K562 (cell line): ENCODE data around the gene TAF11L13. TPM values are rescaled to one million over a fixed set of nuclear protein-coding genes. Genes with fewer than 3 reads are reported as not detected.

ENCODE experiments used
- ATAC-seq: fragments of 200-7000 bp; cut with Tn5 transposase; 3 replicates; pipeline ENCODE4 v1.9.1; 2020; ENCODE audit warnings: moderate library complexity
- BruUV-seq: library from RNA; stranded (reverse); fragments of 400-500 nt; replicated peaks from 2 replicates; lab custom pipeline; 2021; lab: Mats Ljungman, UMichigan
- CTCF ChIA-PET: fragments of 300-600 bp; formaldehyde crosslinking; extraction: SDS; loops from one replicate; lab custom pipeline; 2021; ENCODE audit warnings: low intra/inter-chr PET ratio; lab: Yijun Ruan, JAX
- POLR2A ChIA-PET: fragments of 300-600, 350-650 bp; sonication (Branson Sonifier 250); formaldehyde crosslinking; extraction: SDS; loops from one replicate; lab custom pipeline; 2021; ENCODE audit warnings: antibody characterized with exemption, inconsistent platforms; lab: Yijun Ruan, JAX
- DNase-seq, 4 experiments: peaks; one replicate each; pipeline versions ENCODE4 v3.0.0 to v3.0.0-alpha.2; 2011 to 2018; ENCODE audit warnings: low spot score in 3 of 4, mixed read lengths in 3 of 4; ENCODE audit errors: extremely low read depth in 1 of 4
- FAIRE-seq: peaks from 2 replicates; lab custom pipeline; 2011; peaks lifted over from hg19 to GRCh38; lab: Jason Lieb, UNC
- H2AFZ ChIP-seq: 2 replicates; pipeline ENCODE4 v1.6.0; 2011; ENCODE audit warnings: low read depth, low read length, control low read depth, inconsistent platforms
- H3K27ac ChIP-seq: fragments of 200-600 bp; 3 replicates; pipeline ENCODE4 v1.8.0; 2011; ENCODE audit warnings: low read depth, mild to moderate bottlenecking, control low read depth, inconsistent platforms, low read length, moderate library complexity, mixed read lengths; ENCODE audit errors: extremely low read depth
- H3K27me3 ChIP-seq, 2 experiments: fragments of 300-600 bp in 1 of 2; 2 replicates in 1 of 2; 3 replicates in 1 of 2; pipeline versions ENCODE4 v1.6.0 to v1.8.0; 2011; ENCODE audit warnings: inconsistent platforms in 2 of 2, low read length in 2 of 2, mild to moderate bottlenecking in 1 of 2, mixed read lengths in 1 of 2, moderate library complexity in 1 of 2; ENCODE audit not compliant: control insufficient read depth in 2 of 2, insufficient read depth in 2 of 2
- H3K36me3 ChIP-seq: fragments of 300-600 bp; 3 replicates; pipeline ENCODE4 v1.8.0; 2011; ENCODE audit warnings: mild to moderate bottlenecking, low read length, inconsistent platforms; ENCODE audit not compliant: control insufficient read depth, insufficient read depth
- H3K4me1 ChIP-seq, 2 experiments: fragments of 200-600 bp in 1 of 2; replicated peaks in 1 of 2; 2 replicates in 1 of 2; 3 replicates in 1 of 2; pipeline versions ENCODE4 v1.5.1 to v1.8.0; 2011; ENCODE audit warnings: inconsistent platforms in 2 of 2, low read length in 2 of 2, mild to moderate bottlenecking in 1 of 2, mixed read lengths in 1 of 2, moderate library complexity in 1 of 2; ENCODE audit not compliant: control insufficient read depth in 2 of 2, insufficient read depth in 2 of 2
- H3K4me2 ChIP-seq: 2 replicates; pipeline ENCODE4 v1.6.1; 2011; ENCODE audit warnings: low read length, control low read depth, inconsistent platforms, mixed read lengths; ENCODE audit not compliant: insufficient read depth
- H3K4me3 ChIP-seq: fragments of 200-600 bp; sonication (generic), shearing (Covaris generic); 2 replicates; pipeline ENCODE4 v1.5.1; 2016; ENCODE audit warnings: control low read depth, inconsistent platforms
- H3K79me2 ChIP-seq: fragments of 200-600 bp; 3 replicates; pipeline ENCODE4 v1.8.0; 2011; ENCODE audit warnings: low read length, inconsistent platforms; ENCODE audit not compliant: control insufficient read depth, insufficient read depth
- H3K9ac ChIP-seq, 2 experiments: 2 replicates each; pipeline versions ENCODE4 v1.6.0 to v1.6.1; 2011; ENCODE audit warnings: low read depth in 2 of 2, low read length in 2 of 2, control low read depth in 1 of 2, inconsistent platforms in 1 of 2, mild to moderate bottlenecking in 1 of 2, mixed read lengths in 1 of 2; ENCODE audit not compliant: insufficient read depth in 1 of 2
- H3K9me1 ChIP-seq: one replicate; pipeline ENCODE4 v1.6.0; 2011; ENCODE audit warnings: inconsistent platforms, mild to moderate bottlenecking, low read length, moderate library complexity; ENCODE audit not compliant: control insufficient read depth, insufficient read depth
- H3K9me3 ChIP-seq: replicated peaks from 2 replicates; pipeline ENCODE4 v1.5.1; 2011; ENCODE audit warnings: low read depth, low read length, inconsistent platforms; ENCODE audit not compliant: control insufficient read depth, insufficient read depth
- H4K20me1 ChIP-seq: replicated peaks from 2 replicates; pipeline ENCODE4 v1.6.1; 2011; ENCODE audit warnings: low read length, inconsistent platforms, mixed read lengths; ENCODE audit not compliant: control insufficient read depth, insufficient read depth
- ARID3B ChIP-seq: fragments of 250-450 bp; sonication (Bioruptor Pico); IDR thresholded peaks from 2 replicates; pipeline ENCODE4 v1.4.0; 2020; ENCODE audit warnings: borderline replicate concordance
- CHAMP1 ChIP-seq: fragments of 450-650 bp; IDR thresholded peaks from 2 replicates; pipeline ENCODE4 v1.6.1; 2016; ENCODE audit warnings: mild to moderate bottlenecking
- E2F5 ChIP-seq: sonication (generic); formaldehyde crosslinking; IDR thresholded peaks from 2 replicates; pipeline ENCODE4 v1.8.0; 2022; ENCODE audit warnings: mild to moderate bottlenecking, missing genetic modification reagents
- FOXA3 ChIP-seq, 2 experiments: fragments of 450-650 bp in 1 of 2; sonication (generic) in 1 of 2; formaldehyde crosslinking; IDR thresholded peaks in 1 of 2; conservative IDR thresholded peaks in 1 of 2; 2 replicates each; pipeline versions ENCODE4 v1.4.0 to v1.8.0; 2020 to 2022; ENCODE audit warnings: mild to moderate bottlenecking in 2 of 2, missing genetic modification reagents in 1 of 2
- HDAC2 ChIP-seq: fragments of 450-650 bp; IDR thresholded peaks from 2 replicates; pipeline ENCODE4 v1.6.1; 2016; ENCODE audit warnings: mild to moderate bottlenecking
- KDM4B ChIP-seq, 2 experiments: fragments of 450-650 bp in 1 of 2; sonication (generic) in 1 of 2; IDR thresholded peaks; 2 replicates each; pipeline ENCODE4 v1.6.1; 2016 to 2017; ENCODE audit warnings: borderline replicate concordance in 2 of 2, antibody characterized with exemption in 1 of 2, low read depth in 1 of 2, mild to moderate bottlenecking in 1 of 2
- MITF ChIP-seq: IDR thresholded peaks from 2 replicates; pipeline ENCODE4 v1.6.1; 2014; ENCODE audit warnings: antibody characterized with exemption
- RBM39 ChIP-seq: fragments of 200-400 bp; formaldehyde crosslinking; optimal IDR thresholded peaks from 2 replicates; pipeline ENCODE3; 2018; ENCODE audit warnings: low read depth, low read length
- U2AF2 ChIP-seq: fragments of 200-400 bp; formaldehyde crosslinking; optimal IDR thresholded peaks from 2 replicates; pipeline ENCODE3; 2017; ENCODE audit warnings: low read depth, mild to moderate bottlenecking, low read length
- ZHX1 ChIP-seq: fragments of 150-350 bp; conservative IDR thresholded peaks from 2 replicates; pipeline ENCODE4 v1.6.1; 2014; ENCODE audit warnings: low read length
- WGBS: fragments of 100-300 bp; shearing (Covaris generic); methylation state at CpG from one replicate; pipeline ENCODE4 v1.1.6; 2016; ENCODE audit warnings: low coverage, mixed read lengths; ENCODE audit not compliant: insufficient coverage; ENCODE audit errors: missing lambda C conversion rate; 5-methylcytosine and 5-hydroxymethylcytosine counted together
- in situ Hi-C: fragments of 300-500 bp; cut with MboI; formaldehyde crosslinking; loops from 4 replicates; pipeline ENCODE4 v1.15.0; 2018; ENCODE audit warnings: inconsistent platforms, mixed read lengths
- intact Hi-C: fragments of 100-400 bp; cut with micrococcal nuclease; formaldehyde crosslinking; loops from 2 replicates; pipeline ENCODE4 v1.14.2; 2022
- polyA plus RNA-seq, 8 experiments: library from polyadenylated mRNA; depleted of rRNA in 4 of 8; stranded (reverse) in 5 of 8; unstranded in 3 of 8; fragments of >200 nt; fragmentation: Nextera tagmentation in 2 of 8; fragmentation: Illumina TruSeq in 1 of 8; extraction: Ambion mirVana in 2 of 8; extraction: Trizol in 1 of 8; gene quantifications; 2 replicates each; pipeline versions ENCODE4 v1.2.1 to v1.2.3, GENCODE V29; 2011 to 2014; ENCODE audit warnings: inconsistent platforms in 1 of 8, missing spikeins in 1 of 8
- total RNA-seq, 7 experiments: library from RNA; depleted of rRNA in 6 of 7; stranded (reverse); fragments of >200 nt in 6 of 7; fragmentation: Illumina TruSeq in 2 of 7; extraction: Trizol in 2 of 7; gene quantifications; 2 replicates each; pipeline versions ENCODE4 v1.2.1 to v1.2.3, GENCODE V29; 2011 to 2021; ENCODE audit warnings: low replicate concordance in 1 of 7

The TAF11L13 gene
- total and polyA plus RNA-seq, 9 of the 15 experiments (the other 6 are each of a cell fraction or from before 2014, with no cell fraction given) = not detected

- Histone ChIP-seq H3K27me3 (no peaks in the 10 kb centered on the region), H3K9ac (no peak overlapping the region), H3K4me1 (no peaks in the 10 kb centered on the region), H3K9me1 (no peaks in the 10 kb centered on the region), H3K27ac (no peak overlapping the region), H3K4me2 (no peak overlapping the region), H3K79me2 (no peaks in the 10 kb centered on the region), H3K36me3 (no peaks in the 10 kb centered on the region), H2AFZ (no peak overlapping the region), H3K4me3 (no peak overlapping the region), H4K20me1 (no peaks in the 10 kb centered on the region), H3K9me3 (no peaks in the 10 kb centered on the region)
- ATAC-seq = no peak
- intact Hi-C loops = no loop called here
- in situ Hi-C loops = no loop called here
- DNase-seq = no peak
- ChIA-PET CTCF (no interaction called here), POLR2A (no interaction called here)
- WGBS = 0% methylated on average over 2 of the region's 2 CpGs
- BruUV-seq = no TSS peak
- no peak for FAIRE-seq
- no peak for TF ChIP-seq RBM39
- TF ChIP-seq HDAC2 = no peak
- TF ChIP-seq E2F5 (CRISPR knock-in tag) = no peak
- TF ChIP-seq ARID3B = no peak
- TF ChIP-seq MITF = no peak
- TF ChIP-seq KDM4B (IDR thresholded peaks at IDR 0.05; ENCODE audit: borderline replicate concordance in 2 of 2, low read depth in 1 of 2) = no peak
- no peak for TF ChIP-seq ZHX1
- TF ChIP-seq CHAMP1 = no peak
- no peak for TF ChIP-seq U2AF2
- TF ChIP-seq FOXA3 (CRISPR knock-in tag; conservative IDR thresholded peaks at IDR 0.05 in 1 of 2, IDR thresholded peaks at IDR 0.05 in 1 of 2) = no peak
Measured at GRCh38 chr5:17680737-17681136, 48.8 kb downstream of the TAF11L13 start.
